ENCODE measurements around the gene ATF4. TPM values are rescaled to one million over a fixed set of nuclear protein-coding genes. Genes with fewer than 3 reads are reported as not detected.

Gene ATF4
- total and polyA plus RNA-seq, 2 of the 13 experiments (the other 11 are each of a cell fraction or from before 2014, with no cell fraction given): 486 to 1,297 TPM

GRCh38 chr22:39528681-39529486, 8.5 kb downstream of the ATF4 start (continued):
- TF ChIP-seq PRMT3 (CRISPR knock-in tag; IDR thresholded peaks at IDR 0.05; ENCODE audit: borderline replicate concordance, low read depth) (0 out of 2 replicates have a peak, but pooled peaks have one; percentile 65), JARID2 (CRISPR knock-in tag; IDR thresholded peaks at IDR 0.05; ENCODE audit: insufficient replicate concordance) (no peak), NCOA1 (CRISPR knock-in tag; IDR thresholded peaks at IDR 0.05) (no peak), ZNF577 (CRISPR knock-in tag; IDR thresholded peaks at IDR 0.05; ENCODE audit: borderline replicate concordance, low read depth) (no peak), SUZ12 (IDR thresholded peaks at IDR 0.05; ENCODE audit: low read depth, low read length) (no peak), RBAK (CRISPR knock-in tag; IDR thresholded peaks at IDR 0.05) (0 out of 2 replicates have a peak, but pooled peaks have one; percentile 48), MXD4 (CRISPR knock-in tag; IDR thresholded peaks at IDR 0.05) (0 out of 2 replicates have a peak, but pooled peaks have one; percentile 37), CENPT (CRISPR knock-in tag; IDR thresholded peaks at IDR 0.05; ENCODE audit: low read depth) (no peak), ZNF441 (CRISPR knock-in tag; IDR thresholded peaks at IDR 0.05; ENCODE audit: borderline replicate concordance) (no peak), SAP130 (CRISPR knock-in tag; IDR thresholded peaks at IDR 0.05; ENCODE audit: low read depth) (peak; percentile 85), BCLAF1 (IDR thresholded peaks at IDR 0.05) (no peak), ZNF780A (CRISPR knock-in tag; IDR thresholded peaks at IDR 0.05) (no peak), SRSF9 (IDR thresholded peaks at IDR 0.05; ENCODE audit: borderline replicate concordance, insufficient read depth, low read depth, low read length, poor library complexity, severe bottlenecking) (no peak), FLYWCH1 (CRISPR knock-in tag; IDR thresholded peaks at IDR 0.05) (0 out of 2 replicates have a peak, but pooled peaks have one; percentile 50), ZNF280D (CRISPR knock-in tag; IDR thresholded peaks at IDR 0.05) (0 out of 2 replicates have a peak, but pooled peaks have one; percentile 11), ZNF503 (CRISPR knock-in tag; IDR thresholded peaks at IDR 0.05) (peak; percentile 75), ATF3 (CRISPR knock-in tag; IDR thresholded peaks at IDR 0.05) (peak; percentile 59)
- TF ChIP-seq, protein P1, sequence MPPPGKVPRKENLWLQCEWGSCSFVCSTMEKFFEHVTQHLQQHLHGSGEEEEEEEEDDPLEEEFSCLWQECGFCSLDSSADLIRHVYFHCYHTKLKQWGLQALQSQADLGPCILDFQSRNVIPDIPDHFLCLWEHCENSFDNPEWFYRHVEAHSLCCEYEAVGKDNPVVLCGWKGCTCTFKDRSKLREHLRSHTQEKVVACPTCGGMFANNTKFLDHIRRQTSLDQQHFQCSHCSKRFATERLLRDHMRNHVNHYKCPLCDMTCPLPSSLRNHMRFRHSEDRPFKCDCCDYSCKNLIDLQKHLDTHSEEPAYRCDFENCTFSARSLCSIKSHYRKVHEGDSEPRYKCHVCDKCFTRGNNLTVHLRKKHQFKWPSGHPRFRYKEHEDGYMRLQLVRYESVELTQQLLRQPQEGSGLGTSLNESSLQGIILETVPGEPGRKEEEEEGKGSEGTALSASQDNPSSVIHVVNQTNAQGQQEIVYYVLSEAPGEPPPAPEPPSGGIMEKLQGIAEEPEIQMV (CRISPR knock-in tag; IDR thresholded peaks at IDR 0.05; ENCODE audit: low read depth): peak; percentile 78; the same call in 1 of the 2 replicates

Data from HepG2 (cell line).